Heart right ventricle (tissue), 16 donors: ENCODE data around the gene CHD9. TPM values are rescaled to one million over a fixed set of nuclear protein-coding genes. Genes with fewer than 3 reads are reported as not detected.
A peak's percentile ranks its signal among the peaks of the same experiment; 100 is the strongest.

Experiments
- ATAC-seq, 8 donors: fragments of 200-7000 bp; cut with Tn5 transposase; one replicate each; pipeline ENCODE4 v1.9.1; 2020; ENCODE audit warnings: mild to moderate bottlenecking in 8 of 8, moderate library complexity in 8 of 8, moderate number of reproducible peaks in 1 of 8
- DNase-seq, 2 donors: peaks; one replicate each; pipeline ENCODE4 v3.0.0-alpha.2; 2020
- H3K27ac ChIP-seq, 10 donors: fragments of 200-600 bp; sonication (generic) in 2 of 10; one replicate each; pipeline versions ENCODE4 v1.5.0 to v1.8.0; 2020 to 2022; ENCODE audit warnings: mild to moderate bottlenecking in 3 of 10
- H3K27me3 ChIP-seq, 7 donors: fragments of 200-600 bp; one replicate each; pipeline ENCODE4 v1.8.0; 2021 to 2022; ENCODE audit warnings: mild to moderate bottlenecking in 2 of 7
- H3K36me3 ChIP-seq, 9 donors: fragments of 200-600 bp; sonication (generic) in 1 of 9; one replicate each; pipeline versions ENCODE4 v1.5.0 to v1.8.0; 2020 to 2022; ENCODE audit warnings: mild to moderate bottlenecking in 2 of 9
- H3K4me1 ChIP-seq, 9 donors: fragments of 200-600 bp; sonication (generic) in 1 of 9; one replicate each; pipeline versions ENCODE4 v1.5.0 to v1.8.0; 2020 to 2022; ENCODE audit warnings: mild to moderate bottlenecking in 4 of 9
- H3K4me3 ChIP-seq, 10 donors: fragments of 200-600 bp; sonication (generic) in 2 of 10; one replicate each; pipeline versions ENCODE4 v1.5.0 to v1.8.0; 2020 to 2022; ENCODE audit warnings: mild to moderate bottlenecking in 7 of 10, moderate library complexity in 2 of 10
- H3K9me3 ChIP-seq, 11 donors: fragments of 200-600 bp in 10 of 11; sonication (generic) in 2 of 11; one replicate each; pipeline versions ENCODE4 v1.5.0 to v1.8.0; 2013 to 2022; ENCODE audit warnings: mild to moderate bottlenecking in 2 of 11, control low read depth in 1 of 11, moderate library complexity in 1 of 11
- CTCF ChIP-seq, 9 donors: fragments of 200-600 bp; sonication (generic) in 2 of 9; IDR thresholded peaks; one replicate each; pipeline versions ENCODE4 v1.5.0 to v1.8.0; 2021 to 2022; ENCODE audit warnings: antibody characterized with exemption in 9 of 9, mild to moderate bottlenecking in 5 of 9, moderate library complexity in 1 of 9
- WGBS, 2 donors: extraction: QIAGEN DNeasy Blood & Tissue Kit; methylation state at CpG; one replicate each; pipeline ENCODE4 v1.1.7; 2013; ENCODE audit warnings: inconsistent platforms in 1 of 2; 5-methylcytosine and 5-hydroxymethylcytosine counted together
- intact Hi-C, 10 donors: fragments of 100-400 bp; cut with DNase I; formaldehyde crosslinking; loops; one replicate each; pipeline versions ENCODE4 v1.11.1 to v1.14.2; 2022
- polyA plus RNA-seq, 2 donors: library from polyadenylated mRNA; stranded (reverse); fragments of 200-250 nt; gene quantifications; one replicate each; pipeline ENCODE4 v1.2.3, GENCODE V29; 2013
- total RNA-seq, 10 donors: library from RNA; stranded (reverse); fragmentation: NEBNext Ultra II Directional in 3 of 10; extraction: Animal tissue kit (Norgen Biotek cat#: 25700) in 3 of 10; gene quantifications; one replicate each; pipeline versions ENCODE4 v1.2.1 to v1.2.4, GENCODE V29; 2021 to 2023
- donor health status: Arrhythmogenic right ventricular cardiomyopathy.
- donor health status: ischemic (EF 13 %, LVEDD 7.1; RV severe dilation, severe dysfunction).
- donor health status: healthy with polysubstance abuse.
- donor health status: DM: no; HTN: yes; CAD: no.
- donor health status: DM: no; HTN: no; CAD: no.
- donor health status: ischemic (EF 25% LVEDD 6.9; RV normal size, moderate dysfunction).
- donor health status: ischemic (EF 25% LVEDD 5.7; RV mildly dilated, moderate dysfunction).
- donor health status: healthy.
- donor health status: DM: yes; HTN: yes; CAD: no.
- donor health status: Ischemic cardiomyopathy.
- donor health status: ischemic (EF 35%, LVEDD 5.7; RV mildly dilated, moderate dysfunction).
- donor health status: nonischemic (EF 11% LVEDD 7.7; RV severe dilation, severe dysfunction).
- donor health status: DM: yes; HTN: yes; CAD: no.
- donor health status: PGD.
- donor health status: ischemic (EF 29% LVEDD 5.4; RV normal size, mild dysfunction).
- donor health status: nonischemic (EF 23%, LVEDD 6.1; RV moderate dilation, normal function).

Gene CHD9
- total and polyA plus RNA-seq, 12 donors, result 7.0 to 58.4 (median 44.6) TPM

GRCh38 chr16:53093162-53093744, 38.5 kb downstream of the CHD9 start:
- ATAC-seq (no peak), DNase-seq (no peak)
- Histone ChIP-seq H3K36me3 (no peaks in the 10 kb centered on the region), H3K4me3 (no peak overlapping the region), H3K27me3 (no peaks in the 10 kb centered on the region), H3K9me3 (no peaks in the 10 kb centered on the region), H3K27ac (peak overlapping the region; percentile 44 to 97 (median 78)), H3K4me1 (peaks cover 35 to 83% (median 72%) of the 10 kb centered on the region in 9 donors)
- intact Hi-C loops, result loop anchor here in 4 of 10 donors (5.0 kb wide), 3 partner anchors 34 to 39 kb away; no protein-coding TSS in a partner anchor
- TF ChIP-seq CTCF (IDR thresholded peaks at IDR 0.05), result no peak
- 95 to 96% methylated on average over 5 of the region's 5 CpGs for WGBS, 2 donors

- Histone ChIP-seq H3K4me1 (peaks cover 40 to 88% (median 80%) of the 10 kb centered on the region in 9 donors), H3K27me3 (no peaks in the 10 kb centered on the region), H3K27ac (peak overlapping the region; percentile 38 to 97 (median 72)), H3K9me3 (no peaks in the 10 kb centered on the region), H3K36me3 (no peaks in the 10 kb centered on the region), H3K4me3 (no peak overlapping the region)
- intact Hi-C loops, result loop anchor here in 4 of 10 donors (5.0 kb wide), 3 partner anchors 33 to 38 kb away; no protein-coding TSS in a partner anchor
- no peak for TF ChIP-seq CTCF (IDR thresholded peaks at IDR 0.05)
- ATAC-seq (peak in 2 of 8 donors; percentile 4 to 6), DNase-seq (peak; percentile 52 to 61)
- 52 to 61% methylated on average over 10 of the region's 10 CpGs for WGBS, 2 donors
Measured at GRCh38 chr16:53094013-53094630, 39.3 kb downstream of the CHD9 start.

GRCh38 chr16:53097190-53097589, 42.4 kb downstream of the CHD9 start:
- Histone ChIP-seq H3K9me3 (no peaks in the 10 kb centered on the region), H3K4me3 (no peak overlapping the region), H3K36me3 (no peaks in the 10 kb centered on the region), H3K4me1 (peaks cover 34 to 88% (median 72%) of the 10 kb centered on the region in 9 donors), H3K27ac (peak overlapping the region in 6 of 10 donors; percentile 92 to 99 (median 96)), H3K27me3 (no peaks in the 10 kb centered on the region)
- ATAC-seq (no peak), DNase-seq (no peak)
- no peak for TF ChIP-seq CTCF (IDR thresholded peaks at IDR 0.05)
- WGBS, 2 donors, result 70 to 82% methylated on average over 4 of the region's 4 CpGs
- intact Hi-C loops, result no loop called here

- intact Hi-C loops, result loop anchor here in 5 of 10 donors (1.0 to 2.0 kb wide), 3 partner anchors 32 to 44 kb away; partner anchors contain the start of gene CHD9 (in 5 of the 5)
- Histone ChIP-seq H3K4me3 (peak overlapping the region in 9 of 10 donors; percentile 14 to 58 (median 46)), H3K27ac (peak overlapping the region; percentile 86 to 99 (median 95)), H3K4me1 (peaks cover 23 to 82% (median 56%) of the 10 kb centered on the region in 9 donors), H3K36me3 (no peaks in the 10 kb centered on the region), H3K9me3 (no peaks in the 10 kb centered on the region), H3K27me3 (no peaks in the 10 kb centered on the region)
- peak; percentile 83 to 89 for DNase-seq
- 11 to 14% methylated on average over 16 of the region's 16 CpGs for WGBS, 2 donors
- TF ChIP-seq CTCF (IDR thresholded peaks at IDR 0.05), result no peak
- ATAC-seq, result peak; percentile 86 to 92 (median 87)
Measured at GRCh38 chr16:53098526-53099317, 43.9 kb downstream of the CHD9 start.
